Stimulated activated naive CD8-positive, alpha-beta T cell treated with anti-CD3 and anti-CD28 coated beads, Interleukin-15, Interleukin-2, amounts not matched to agents 100 U/mL and 50 U/mL, for 24 hours (primary cell): Measurements from ENCODE around the gene CDK6.
"Not testable (repeated sequence)": the region's sequence is repeated elsewhere in the genome, so short reads cannot be mapped to it uniquely, and the experiment has no call there.

ENCODE experiments used
- ATAC-seq: fragments of 150-1000 bp; cut with Tn5 transposase; one replicate; pipeline ENCODE4 v1.10.0; 2021
- DNase-seq: peaks from one replicate; pipeline ENCODE4 v3.0.0; 2021

CDK6 gene

GRCh38 chr7:92758796-92759431 lies 77.5 kb downstream of the CDK6 start:
- ATAC-seq = no peak
- DNase-seq = no peak

GRCh38 chr7:92757311-92757910 lies 79.0 kb downstream of the CDK6 start:
- DNase-seq, ATAC-seq: not testable (repeated sequence)

GRCh38 chr7:92755680-92756079 lies 80.7 kb downstream of the CDK6 start:
- DNase-seq (no peak), ATAC-seq (no peak)

- DNase-seq = no peak
- no peak for ATAC-seq
These were observed 81.3 kb downstream of the CDK6 start for GRCh38 chr7:92754919-92755581.

GRCh38 chr7:92753614-92754013 lies 82.8 kb downstream of the CDK6 start:
- no peak for DNase-seq
- ATAC-seq = peak; percentile 20

GRCh38 chr7:92751902-92752901 lies 84.2 kb downstream of the CDK6 start:
- ATAC-seq (peak; percentile 71), DNase-seq (no peak)

- ATAC-seq (no peak), DNase-seq (no peak)
These were observed 85.4 kb downstream of the CDK6 start for GRCh38 chr7:92750946-92751345.

GRCh38 chr7:92750447-92750839 lies 85.9 kb downstream of the CDK6 start:
- ATAC-seq (no peak), DNase-seq (no peak)

- no peak for DNase-seq
- no peak for ATAC-seq
These were observed 86.4 kb downstream of the CDK6 start for GRCh38 chr7:92749832-92750446.

- DNase-seq (no peak), ATAC-seq (no peak)
These were observed 87.0 kb downstream of the CDK6 start for GRCh38 chr7:92749327-92749755.

- DNase-seq (no peak), ATAC-seq (no peak)
These were observed 87.9 kb downstream of the CDK6 start for GRCh38 chr7:92748495-92748894.

GRCh38 chr7:92747041-92747835 lies 89.1 kb downstream of the CDK6 start:
- ATAC-seq = no peak
- DNase-seq = no peak

- DNase-seq = no peak
- ATAC-seq = no peak
These were observed 91.1 kb downstream of the CDK6 start for GRCh38 chr7:92745241-92745640.

GRCh38 chr7:92744180-92744579 lies 92.2 kb downstream of the CDK6 start:
- not testable (repeated sequence) for ATAC-seq, DNase-seq

- ATAC-seq (no peak), DNase-seq (no peak)
These were observed 94.2 kb downstream of the CDK6 start for GRCh38 chr7:92742186-92742585.

- no peak for DNase-seq
- no peak for ATAC-seq
These were observed 95.7 kb downstream of the CDK6 start for GRCh38 chr7:92740700-92741126.

GRCh38 chr7:92740134-92740533 lies 96.2 kb downstream of the CDK6 start:
- ATAC-seq (no peak), DNase-seq (no peak)

GRCh38 chr7:92739091-92739490 lies 97.3 kb downstream of the CDK6 start:
- DNase-seq (no peak), ATAC-seq (no peak)

- ATAC-seq (no peak), DNase-seq (no peak)
These were observed 98.7 kb downstream of the CDK6 start for GRCh38 chr7:92737706-92738105.

- no peak for DNase-seq
- no peak for ATAC-seq
These were observed 99.5 kb downstream of the CDK6 start for GRCh38 chr7:92736870-92737269.

- ATAC-seq (no peak), DNase-seq (no peak)
These were observed 100.7 kb downstream of the CDK6 start for GRCh38 chr7:92735707-92736106.
